MM.1S (cell line): ENCODE measurements around the gene SEPTIN5.

Experiments
- DNase-seq: peaks from one replicate; pipeline ENCODE4 v3.0.0-alpha.2; 2015
- H2AFZ ChIP-seq: fragments of 300-600 bp; sonication (generic); 2 replicates; pipeline ENCODE4 v1.6.0; 2016; ENCODE audit warnings: antibody characterized with exemption, low read length
- H3F3A ChIP-seq: fragments of 300-600 bp; sonication (generic); 2 replicates; pipeline ENCODE4 v1.6.1; 2016; ENCODE audit warnings: mild to moderate bottlenecking, antibody characterized with exemption, low read length, moderate library complexity, mixed read lengths; ENCODE audit not compliant: insufficient read depth
- H3K27ac ChIP-seq: fragments of 300-600 bp; sonication (generic); 2 replicates; pipeline ENCODE4 v1.5.1; 2016; ENCODE audit warnings: mild to moderate bottlenecking, low read length
- H3K27me3 ChIP-seq: fragments of 300-600 bp; sonication (generic); replicated peaks from 2 replicates; pipeline ENCODE4 v1.6.0; 2016; ENCODE audit warnings: low read length; ENCODE audit not compliant: insufficient read depth
- H3K36me3 ChIP-seq: fragments of 300-600 bp; sonication (generic); replicated peaks from 2 replicates; pipeline ENCODE4 v1.6.1; 2016; ENCODE audit warnings: mild to moderate bottlenecking, low read length, mixed read lengths; ENCODE audit not compliant: insufficient read depth
- H3K4me1 ChIP-seq: fragments of 300-600 bp; sonication (generic); 2 replicates; pipeline ENCODE4 v1.6.1; 2016; ENCODE audit warnings: low read length, mixed read lengths
- H3K4me2 ChIP-seq: fragments of 300-600 bp; sonication (generic); 2 replicates; pipeline ENCODE4 v1.6.0; 2016; ENCODE audit warnings: low read depth, low read length
- H3K4me3 ChIP-seq: fragments of 300-600 bp; sonication (generic); 2 replicates; pipeline ENCODE4 v1.5.1; 2016; ENCODE audit warnings: low read length, mixed read lengths
- H3K79me2 ChIP-seq: fragments of 300-600 bp; sonication (generic); 2 replicates; pipeline ENCODE4 v1.6.1; 2016; ENCODE audit warnings: mixed run types, low read length, mixed read lengths
- H3K9ac ChIP-seq: fragments of 300-600 bp; sonication (generic); 2 replicates; pipeline ENCODE4 v1.6.1; 2016; ENCODE audit warnings: low read length, mixed read lengths
- H3K9me2 ChIP-seq: fragments of 300-600 bp; sonication (generic); replicated peaks from 2 replicates; pipeline ENCODE4 v1.6.1; 2016; ENCODE audit warnings: mild to moderate bottlenecking, low read length, mixed read lengths; ENCODE audit not compliant: insufficient read depth
- H3K9me3 ChIP-seq: fragments of 300-600 bp; sonication (generic); replicated peaks from 2 replicates; pipeline ENCODE4 v1.6.1; 2016; ENCODE audit warnings: mild to moderate bottlenecking, low read length, mixed read lengths; ENCODE audit not compliant: insufficient read depth
- H4K20me1 ChIP-seq: fragments of 300-600 bp; sonication (generic); 2 replicates; pipeline ENCODE4 v1.6.1; 2016; ENCODE audit warnings: mild to moderate bottlenecking, low read length, moderate library complexity, mixed read lengths; ENCODE audit not compliant: insufficient read depth
- EZH2 ChIP-seq: fragments of 300-600 bp; sonication (generic); optimal IDR thresholded peaks from 2 replicates; pipeline ENCODE3; 2017; ENCODE audit warnings: low read depth, mild to moderate bottlenecking, antibody characterized with exemption, low read length, mixed read lengths
- EZH2phosphoT487 ChIP-seq: fragments of 300-600 bp; sonication (generic); IDR thresholded peaks from 2 replicates; pipeline ENCODE4 v1.6.1; 2018; ENCODE audit warnings: antibody characterized with exemption, low read length
- TF ChIP-seq, protein P1 (sequence below): fragments of 300-600 bp; sonication (generic); IDR thresholded peaks from 2 replicates; pipeline ENCODE4 v1.5.1; 2016; ENCODE audit warnings: antibody characterized with exemption, low read length, mixed read lengths

SEPTIN5 gene

DNA sequence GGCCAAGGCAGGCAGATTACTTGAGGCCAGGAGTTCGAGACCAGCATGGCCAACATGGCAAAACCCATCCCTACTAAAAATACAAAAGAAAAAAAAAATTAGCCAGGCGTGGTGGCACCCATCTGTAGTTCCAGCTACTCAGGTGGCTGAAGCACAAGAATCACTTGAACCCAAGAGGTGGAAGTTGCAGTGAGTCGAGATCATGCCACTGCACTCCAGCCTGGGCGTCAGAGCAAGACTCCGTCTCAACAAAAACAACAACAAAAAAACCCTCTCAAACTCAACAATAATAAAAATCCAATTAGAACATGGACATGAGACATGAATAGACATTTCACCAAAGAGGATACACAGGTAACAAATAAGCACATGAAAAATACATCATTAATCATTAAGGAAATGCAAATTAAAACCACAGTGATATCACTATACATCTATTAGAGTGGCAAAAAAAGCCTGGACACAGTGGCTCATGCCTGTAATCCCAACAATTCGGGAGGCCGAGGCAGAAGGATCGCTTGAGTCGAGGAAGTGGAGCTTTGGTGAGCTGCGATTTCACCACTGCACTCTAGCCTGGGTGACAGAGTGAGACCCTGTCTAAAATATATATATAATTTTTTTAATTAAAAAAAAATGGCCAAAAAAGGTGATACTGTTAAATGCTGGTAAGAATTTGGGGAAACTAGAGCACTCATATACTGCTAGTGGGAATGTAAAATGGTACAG lies 12.7 kb upstream of the SEPTIN5 start:
- Histone ChIP-seq H3K79me2 (no peaks in the 10 kb centered on the region), H3K4me3 (no peak overlapping the region), H3K36me3 (no peaks in the 10 kb centered on the region), H3K4me2 (no peak overlapping the region), H3K9me2 (no peaks in the 10 kb centered on the region), H3K9ac (no peak overlapping the region), H3K9me3 (no peaks in the 10 kb centered on the region), H3K27ac (no peak overlapping the region), H3K27me3 (peaks cover 43% of the 10 kb centered on the region), H3K4me1 (no peaks in the 10 kb centered on the region), H2AFZ (no peak overlapping the region), H4K20me1 (no peaks in the 10 kb centered on the region), H3F3A (no peaks in the 10 kb centered on the region)
- no peak for DNase-seq
- TF ChIP-seq EZH2phosphoT487, result no peak
- TF ChIP-seq, protein P1, sequence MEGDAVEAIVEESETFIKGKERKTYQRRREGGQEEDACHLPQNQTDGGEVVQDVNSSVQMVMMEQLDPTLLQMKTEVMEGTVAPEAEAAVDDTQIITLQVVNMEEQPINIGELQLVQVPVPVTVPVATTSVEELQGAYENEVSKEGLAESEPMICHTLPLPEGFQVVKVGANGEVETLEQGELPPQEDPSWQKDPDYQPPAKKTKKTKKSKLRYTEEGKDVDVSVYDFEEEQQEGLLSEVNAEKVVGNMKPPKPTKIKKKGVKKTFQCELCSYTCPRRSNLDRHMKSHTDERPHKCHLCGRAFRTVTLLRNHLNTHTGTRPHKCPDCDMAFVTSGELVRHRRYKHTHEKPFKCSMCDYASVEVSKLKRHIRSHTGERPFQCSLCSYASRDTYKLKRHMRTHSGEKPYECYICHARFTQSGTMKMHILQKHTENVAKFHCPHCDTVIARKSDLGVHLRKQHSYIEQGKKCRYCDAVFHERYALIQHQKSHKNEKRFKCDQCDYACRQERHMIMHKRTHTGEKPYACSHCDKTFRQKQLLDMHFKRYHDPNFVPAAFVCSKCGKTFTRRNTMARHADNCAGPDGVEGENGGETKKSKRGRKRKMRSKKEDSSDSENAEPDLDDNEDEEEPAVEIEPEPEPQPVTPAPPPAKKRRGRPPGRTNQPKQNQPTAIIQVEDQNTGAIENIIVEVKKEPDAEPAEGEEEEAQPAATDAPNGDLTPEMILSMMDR, result no peak
- TF ChIP-seq EZH2, result no peak

DNA sequence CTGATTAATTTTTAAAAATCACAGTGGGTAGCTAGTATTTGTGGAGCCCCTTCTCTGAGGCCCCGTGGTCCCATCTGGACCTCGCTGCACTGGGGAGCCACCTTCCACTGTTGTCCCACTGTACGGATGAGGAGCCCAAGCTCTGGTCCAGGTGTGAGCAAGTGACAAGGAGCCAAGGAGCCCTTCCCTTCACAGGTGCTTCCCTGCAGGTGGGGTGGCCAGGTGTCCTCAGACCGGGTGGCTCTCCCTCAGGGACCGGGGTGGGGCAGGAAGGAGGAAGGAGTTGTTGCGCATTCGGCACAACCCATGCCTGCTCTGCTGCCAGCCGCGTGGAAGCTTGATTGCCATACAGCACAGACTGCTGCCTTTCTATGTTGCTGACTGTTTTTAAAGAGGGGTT lies 10.4 kb upstream of the SEPTIN5 start:
- Histone ChIP-seq H2AFZ (no peak overlapping the region), H3K27me3 (peaks cover 64% of the 10 kb centered on the region), H3K27ac (no peak overlapping the region), H3K9ac (no peak overlapping the region), H3K4me1 (no peaks in the 10 kb centered on the region), H4K20me1 (no peaks in the 10 kb centered on the region), H3K9me3 (no peaks in the 10 kb centered on the region), H3K9me2 (no peaks in the 10 kb centered on the region), H3K79me2 (no peaks in the 10 kb centered on the region), H3K36me3 (no peaks in the 10 kb centered on the region), H3F3A (no peaks in the 10 kb centered on the region), H3K4me2 (no peak overlapping the region), H3K4me3 (no peak overlapping the region)
- TF ChIP-seq EZH2 (no peak), EZH2phosphoT487 (no peak)
- TF ChIP-seq, protein P1, result no peak
- no peak for DNase-seq

DNA sequence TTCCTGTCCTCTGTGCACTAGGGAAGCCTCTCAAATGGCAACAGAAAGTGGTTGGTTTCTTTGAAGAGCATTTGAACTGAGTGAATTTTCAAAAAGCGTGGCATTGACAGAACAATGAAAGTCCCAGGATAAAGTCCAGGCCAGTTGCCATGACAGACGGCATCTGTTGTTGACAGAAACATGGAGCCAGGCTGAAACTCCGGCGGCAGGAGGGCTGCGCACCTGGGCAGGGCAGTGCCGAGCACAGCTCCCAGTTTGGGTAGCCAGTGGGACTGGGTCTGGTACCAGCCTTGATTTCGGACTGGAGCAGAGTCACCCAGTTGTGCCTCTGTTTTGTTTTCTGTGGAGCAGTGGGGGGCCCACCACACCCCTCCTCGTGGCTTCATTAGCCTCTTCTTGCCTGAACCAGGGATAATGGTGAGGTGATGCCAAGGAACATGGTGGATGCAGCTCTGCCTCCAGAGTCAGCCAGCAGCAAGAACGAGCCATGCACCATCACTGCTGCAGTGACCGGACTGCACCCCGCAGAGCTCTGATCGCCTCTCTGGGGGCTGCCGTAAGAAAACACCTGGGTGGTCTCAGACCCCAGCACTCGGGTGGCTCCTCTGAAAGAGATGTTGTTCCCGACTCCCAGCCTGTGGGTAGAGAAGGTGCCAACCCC lies 9.8 kb upstream of the SEPTIN5 start:
- Histone ChIP-seq H3K9me3 (no peaks in the 10 kb centered on the region), H3K9ac (no peak overlapping the region), H3K79me2 (no peaks in the 10 kb centered on the region), H3F3A (no peaks in the 10 kb centered on the region), H3K27me3 (peaks cover 71% of the 10 kb centered on the region), H3K36me3 (no peaks in the 10 kb centered on the region), H3K4me3 (no peak overlapping the region), H3K9me2 (no peaks in the 10 kb centered on the region), H3K27ac (no peak overlapping the region), H3K4me2 (no peak overlapping the region), H3K4me1 (no peaks in the 10 kb centered on the region), H2AFZ (no peak overlapping the region), H4K20me1 (no peaks in the 10 kb centered on the region)
- no peak for DNase-seq
- TF ChIP-seq EZH2phosphoT487, result no peak
- no peak for TF ChIP-seq EZH2
- TF ChIP-seq, protein P1, result no peak
